Activated naive CD4-positive, alpha-beta T cell treated with anti-CD3 and anti-CD28 coated beads, Interleukin-2, amount 50 U/mL, for 16 hours (primary cell): ENCODE measurements around the gene THAP5.

ENCODE experiments used
- DNase-seq: peaks from one replicate; pipeline ENCODE4 v3.0.0-alpha.2; 2020

The THAP5 gene

GRCh38 chr7:108528183-108528712 is 41.3 kb downstream of the THAP5 start:
- no peak for DNase-seq

GRCh38 chr7:108526768-108527017 is 42.8 kb downstream of the THAP5 start:
- DNase-seq: no peak

GRCh38 chr7:108525985-108526767 is 43.3 kb downstream of the THAP5 start, which contains the start of gene PNPLA8:
Gene PNPLA8, minus strand, starts transcription at chr7:108526135. Its CDS starts 10,644 bp downstream, at chr7:108515491.
- peak; percentile 100 for DNase-seq

- no peak for DNase-seq
Measured at GRCh38 chr7:108525327-108525984, 44.0 kb downstream of the THAP5 start.

- DNase-seq: no peak
Measured at GRCh38 chr7:108522780-108523179, 46.7 kb downstream of the THAP5 start.

- no peak for DNase-seq
Measured at GRCh38 chr7:108517951-108518350, 51.6 kb downstream of the THAP5 start.

- DNase-seq: no peak
Measured at GRCh38 chr7:108515630-108516029, 53.9 kb downstream of the THAP5 start.

GRCh38 chr7:108515013-108515412 is 54.5 kb downstream of the THAP5 start:
- DNase-seq: no peak
